IgD-negative memory B cell (primary cell): Measurements from ENCODE around the gene KRTAP5-2. TPM values are rescaled to one million over a fixed set of nuclear protein-coding genes. Genes with fewer than 3 reads are reported as not detected.
"Not testable (repeated sequence)": the region's sequence is repeated elsewhere in the genome, so short reads cannot be mapped to it uniquely, and the experiment has no call there.

Experiments
- H3K27ac Mint-ChIP-seq, 3 donors: one replicate each; pipeline ENCODE4 v1.8.0; 2020 to 2022; ENCODE audit warnings: mild to moderate bottlenecking in 3 of 3, mixed read lengths in 3 of 3, moderate library complexity in 1 of 3
- H3K27me3 Mint-ChIP-seq: one replicate; pipeline ENCODE4 v1.8.0; 2021; ENCODE audit warnings: mixed read lengths
- H3K36me3 Mint-ChIP-seq: one replicate; pipeline ENCODE4 v1.8.0; 2020; ENCODE audit warnings: mild to moderate bottlenecking, mixed read lengths
- H3K4me1 Mint-ChIP-seq, 3 donors: one replicate each; pipeline ENCODE4 v1.8.0; 2020 to 2022; ENCODE audit warnings: mixed read lengths in 3 of 3, mild to moderate bottlenecking in 1 of 3
- H3K4me3 Mint-ChIP-seq, 4 donors: one replicate each; pipeline ENCODE4 v1.8.0; 2020 to 2022; ENCODE audit warnings: mild to moderate bottlenecking in 4 of 4, mixed read lengths in 4 of 4, moderate library complexity in 3 of 4
- H3K9me3 Mint-ChIP-seq, 3 donors: one replicate each; pipeline ENCODE4 v1.8.0; 2020 to 2021; ENCODE audit warnings: mixed read lengths in 3 of 3, mild to moderate bottlenecking in 1 of 3
- polyA plus RNA-seq: library from polyadenylated mRNA; unstranded; fragments of 300-500 nt; fragmentation: Illumina TruSeq; gene quantifications from one replicate; pipeline ENCODE4 v1.2.3, GENCODE V29; 2021

KRTAP5-2 gene
- polyA plus RNA-seq, 1 donor from 2014 or later, result not detected

- Mint-ChIP-seq H3K27me3 (peaks cover 20% of the 10 kb centered on the region), H3K36me3 (no peaks in the 10 kb centered on the region)
Observed at GRCh38 chr11:1633864-1634263, 35.8 kb upstream of the KRTAP5-2 start.

GRCh38 chr11:1632053-1632714 is 34.1 kb upstream of the KRTAP5-2 start:
- Mint-ChIP-seq H3K36me3 (no peaks in the 10 kb centered on the region), H3K4me3 (no peak overlapping the region), H3K27me3 (peaks cover 21% of the 10 kb centered on the region), H3K9me3 (no peaks in the 10 kb centered on the region), H3K27ac (no peak overlapping the region), H3K4me1 (peaks cover 3 to 6% (median 5%) of the 10 kb centered on the region in 3 donors)

More at GRCh38 chr11:1633864-1634263, 35.8 kb upstream of the KRTAP5-2 start:
- Mint-ChIP-seq H3K9me3 (no peaks in the 10 kb centered on the region), H3K27ac (no peak overlapping the region), H3K4me1 (peaks cover 1 to 5% (median 4%) of the 10 kb centered on the region in 3 donors), H3K4me3 (no peak overlapping the region)

- H3K27me3 Mint-ChIP-seq, result peaks cover 27% of the 10 kb centered on the region
- H3K27ac Mint-ChIP-seq, result peak overlapping the region in 1 of 3 donors; percentile 12
- peaks cover 3 to 6% (median 5%) of the 10 kb centered on the region in 3 donors for H3K4me1 Mint-ChIP-seq
- H3K4me3 Mint-ChIP-seq, result no peak overlapping the region
- no peaks in the 10 kb centered on the region for H3K36me3 Mint-ChIP-seq
- H3K9me3 Mint-ChIP-seq, result no peaks in the 10 kb centered on the region
Observed at GRCh38 chr11:1631066-1631568, 33.0 kb upstream of the KRTAP5-2 start.

- H3K36me3 Mint-ChIP-seq, result no peaks in the 10 kb centered on the region
- peaks cover 27% of the 10 kb centered on the region for H3K27me3 Mint-ChIP-seq
- peak overlapping the region in 1 of 3 donors; percentile 12 for H3K27ac Mint-ChIP-seq
- H3K9me3 Mint-ChIP-seq, result no peaks in the 10 kb centered on the region
- H3K4me3 Mint-ChIP-seq, result no peak overlapping the region
- H3K4me1 Mint-ChIP-seq, result peaks cover 3 to 6% (median 5%) of the 10 kb centered on the region in 3 donors
Observed at GRCh38 chr11:1630271-1630670, 32.2 kb upstream of the KRTAP5-2 start.

- no peaks in the 10 kb centered on the region for H3K36me3 Mint-ChIP-seq
- peak within 1 kb of the TSS in 2 of 4 donors; percentile 20 to 41 for H3K4me3 Mint-ChIP-seq
Observed at GRCh38 chr11:1629326-1630185, 31.5 kb upstream of the KRTAP5-2 start, which contains the start of gene KRTAP5-5. KRTAP5-5 (plus strand) TSS chr11:1629775; CDS start chr11:1629841, 66 bp downstream.

GRCh38 chr11:1628506-1629325 is 30.6 kb upstream of the KRTAP5-2 start:
- Mint-ChIP-seq H3K27me3 (peaks cover 28% of the 10 kb centered on the region), H3K27ac (no peak overlapping the region), H3K4me1 (peaks cover 5 to 6% (median 5%) of the 10 kb centered on the region in 3 donors), H3K9me3 (no peaks in the 10 kb centered on the region), H3K36me3 (peaks cover 2% of the 10 kb centered on the region), H3K4me3 (peak overlapping the region in 2 of 4 donors; percentile 20 to 41)

More at GRCh38 chr11:1629326-1630185, 31.5 kb upstream of the KRTAP5-2 start, which contains the start of gene KRTAP5-5:
- peaks cover 3 to 6% (median 5%) of the 10 kb centered on the region in 3 donors for H3K4me1 Mint-ChIP-seq
- H3K9me3 Mint-ChIP-seq, result no peaks in the 10 kb centered on the region
- H3K27ac Mint-ChIP-seq, result peak within 1 kb of the TSS in 1 of 3 donors; percentile 12
- H3K27me3 Mint-ChIP-seq, result peaks cover 29% of the 10 kb centered on the region

GRCh38 chr11:1625541-1625940 is 27.4 kb upstream of the KRTAP5-2 start:
- Mint-ChIP-seq H3K4me3 (no peak overlapping the region), H3K36me3 (peaks cover 2% of the 10 kb centered on the region), H3K4me1 (peaks cover 1 to 5% (median 3%) of the 10 kb centered on the region in 3 donors), H3K27me3 (peaks cover 20% of the 10 kb centered on the region), H3K9me3 (no peaks in the 10 kb centered on the region), H3K27ac (no peak overlapping the region)

- Mint-ChIP-seq H3K36me3 (peaks cover 2% of the 10 kb centered on the region), H3K27ac (no peak overlapping the region), H3K27me3 (peaks cover 18% of the 10 kb centered on the region), H3K9me3 (no peaks in the 10 kb centered on the region), H3K4me3 (no peak overlapping the region), H3K4me1 (peaks cover under 1 to 7% (median 3%) of the 10 kb centered on the region in 3 donors)
Observed at GRCh38 chr11:1624621-1625020, 26.5 kb upstream of the KRTAP5-2 start.

GRCh38 chr11:1623716-1624115 is 25.6 kb upstream of the KRTAP5-2 start:
- H3K36me3 Mint-ChIP-seq, result peaks cover 2% of the 10 kb centered on the region
- H3K4me3 Mint-ChIP-seq, result no peak overlapping the region
- H3K27ac Mint-ChIP-seq, result no peak overlapping the region
- H3K4me1 Mint-ChIP-seq, result peaks cover 4 to 8% (median 5%) of the 10 kb centered on the region in 3 donors
- H3K27me3 Mint-ChIP-seq, result peaks cover 12% of the 10 kb centered on the region
- no peaks in the 10 kb centered on the region for H3K9me3 Mint-ChIP-seq

- H3K4me1 Mint-ChIP-seq, result peaks cover 4 to 8% (median 5%) of the 10 kb centered on the region in 3 donors
- H3K27me3 Mint-ChIP-seq, result peaks cover 15% of the 10 kb centered on the region
- H3K27ac Mint-ChIP-seq, result peak within 1 kb of the TSS in 2 of 3 donors; percentile 17 to 48
Observed at GRCh38 chr11:1622086-1622485, 24.0 kb upstream of the KRTAP5-2 start, which contains the start of gene KRTAP5-4. KRTAP5-4 (minus strand) TSS chr11:1622138; CDS start chr11:1622093, 45 bp downstream.

GRCh38 chr11:1619449-1619848 is 21.4 kb upstream of the KRTAP5-2 start:
- peaks cover 2% of the 10 kb centered on the region for H3K36me3 Mint-ChIP-seq
- H3K4me1 Mint-ChIP-seq, result peaks cover 4 to 8% (median 5%) of the 10 kb centered on the region in 3 donors
- peaks cover 11% of the 10 kb centered on the region for H3K27me3 Mint-ChIP-seq
- H3K9me3 Mint-ChIP-seq, result peaks cover 0 to 3% (median 0%) of the 10 kb centered on the region in 3 donors
- no peak overlapping the region for H3K27ac Mint-ChIP-seq
- peak overlapping the region in 1 of 4 donors; percentile 67 for H3K4me3 Mint-ChIP-seq

More at GRCh38 chr11:1622086-1622485, 24.0 kb upstream of the KRTAP5-2 start, which contains the start of gene KRTAP5-4:
- Mint-ChIP-seq H3K4me3 (peak within 1 kb of the TSS in 1 of 4 donors; percentile 35), H3K9me3 (peaks cover 0 to 3% (median 0%) of the 10 kb centered on the region in 3 donors), H3K36me3 (peaks cover 2% of the 10 kb centered on the region)

GRCh38 chr11:1618231-1618630 is 20.1 kb upstream of the KRTAP5-2 start:
- Mint-ChIP-seq H3K9me3 (peaks cover 0 to 3% (median 0%) of the 10 kb centered on the region in 3 donors), H3K27ac (peak overlapping the region in 1 of 3 donors; percentile 6), H3K4me1 (peaks cover 4 to 6% (median 5%) of the 10 kb centered on the region in 3 donors), H3K4me3 (no peak overlapping the region), H3K36me3 (no peaks in the 10 kb centered on the region), H3K27me3 (peaks cover 13% of the 10 kb centered on the region)

- Mint-ChIP-seq H3K9me3 (no peaks in the 10 kb centered on the region), H3K27me3 (peaks cover 12% of the 10 kb centered on the region), H3K4me1 (peaks cover 7 to 12% (median 9%) of the 10 kb centered on the region in 3 donors), H3K4me3 (no peak within 1 kb of the TSS), H3K27ac (no peak within 1 kb of the TSS), H3K36me3 (no peaks in the 10 kb centered on the region)
Observed at GRCh38 chr11:1608363-1608762, 10.3 kb upstream of the KRTAP5-2 start, which contains the start of gene KRTAP5-3. KRTAP5-3 (minus strand) TSS chr11:1608463; CDS start chr11:1608385, 78 bp downstream.

GRCh38 chr11:1607901-1608300 is 9.8 kb upstream of the KRTAP5-2 start:
- not testable (repeated sequence) for H3K36me3 Mint-ChIP-seq, H3K9me3 Mint-ChIP-seq, H3K27ac Mint-ChIP-seq, H3K4me3 Mint-ChIP-seq
- Mint-ChIP-seq H3K4me1 (peaks cover 7 to 17% (median 9%) of the 10 kb centered on the region in 3 donors), H3K27me3 (peaks cover 12% of the 10 kb centered on the region)
